Measurements from ENCODE around the gene SPTBN2.

Gene SPTBN2

GRCh38 chr11:66693356-66694055 lies 35.5 kb downstream of the SPTBN2 start:
- no peak for DNase-seq (ENCODE audit: extremely low read depth, insufficient read length)
- Histone ChIP-seq H3K4me3 (replicated peaks; ENCODE audit: low read depth, low read length) (no peak overlapping the region), H3K27me3 (replicated peaks; ENCODE audit: control insufficient read depth, insufficient read depth, low read length) (no peaks in the 10 kb centered on the region), H3K36me3 (ENCODE audit: control insufficient read depth, insufficient read depth, low read length) (no peaks in the 10 kb centered on the region)
- TF ChIP-seq CTCF (IDR thresholded peaks at IDR 0.05; ENCODE audit: insufficient read depth, low read length, poor library complexity, severe bottlenecking) = no peak

GRCh38 chr11:66692871-66693331 lies 36.1 kb downstream of the SPTBN2 start:
- no peaks in the 10 kb centered on the region for H3K36me3 ChIP-seq (ENCODE audit: control insufficient read depth, insufficient read depth, low read length)
- no peak overlapping the region for H3K4me3 ChIP-seq (replicated peaks; ENCODE audit: low read depth, low read length)
- DNase-seq (ENCODE audit: extremely low read depth, insufficient read length) = no peak
- no peak for TF ChIP-seq CTCF (IDR thresholded peaks at IDR 0.05; ENCODE audit: insufficient read depth, low read length, poor library complexity, severe bottlenecking)
- H3K27me3 ChIP-seq (replicated peaks; ENCODE audit: control insufficient read depth, insufficient read depth, low read length) = no peaks in the 10 kb centered on the region

GRCh38 chr11:66692446-66692845 lies 36.6 kb downstream of the SPTBN2 start:
- Histone ChIP-seq H3K27me3 (replicated peaks; ENCODE audit: control insufficient read depth, insufficient read depth, low read length) (no peaks in the 10 kb centered on the region), H3K36me3 (ENCODE audit: control insufficient read depth, insufficient read depth, low read length) (no peaks in the 10 kb centered on the region), H3K4me3 (replicated peaks; ENCODE audit: low read depth, low read length) (no peak overlapping the region)
- no peak for DNase-seq (ENCODE audit: extremely low read depth, insufficient read length)
- TF ChIP-seq CTCF (IDR thresholded peaks at IDR 0.05; ENCODE audit: insufficient read depth, low read length, poor library complexity, severe bottlenecking) = no peak

GRCh38 chr11:66691311-66691980 lies 37.6 kb downstream of the SPTBN2 start:
- no peak for TF ChIP-seq CTCF (IDR thresholded peaks at IDR 0.05; ENCODE audit: insufficient read depth, low read length, poor library complexity, severe bottlenecking)
- no peaks in the 10 kb centered on the region for H3K36me3 ChIP-seq (ENCODE audit: control insufficient read depth, insufficient read depth, low read length)

GRCh38 chr11:66689661-66690590 lies 39.1 kb downstream of the SPTBN2 start:
- Histone ChIP-seq H3K36me3 (ENCODE audit: control insufficient read depth, insufficient read depth, low read length) (no peaks in the 10 kb centered on the region), H3K4me3 (replicated peaks; ENCODE audit: low read depth, low read length) (no peak overlapping the region), H3K27me3 (replicated peaks; ENCODE audit: control insufficient read depth, insufficient read depth, low read length) (no peaks in the 10 kb centered on the region)
- TF ChIP-seq CTCF (IDR thresholded peaks at IDR 0.05; ENCODE audit: insufficient read depth, low read length, poor library complexity, severe bottlenecking) = no peak
- no peak for DNase-seq (ENCODE audit: extremely low read depth, insufficient read length)

More at GRCh38 chr11:66691311-66691980, 37.6 kb downstream of the SPTBN2 start:
- Histone ChIP-seq H3K27me3 (replicated peaks; ENCODE audit: control insufficient read depth, insufficient read depth, low read length) (no peaks in the 10 kb centered on the region), H3K4me3 (replicated peaks; ENCODE audit: low read depth, low read length) (no peak overlapping the region)
- DNase-seq (ENCODE audit: extremely low read depth, insufficient read length) = no peak

All from GM06990 (cell line).